Mucosa of rectum (tissue), 2 donors: Measurements from ENCODE around the gene TRIM13.

Experiments
- H3K27ac ChIP-seq, 2 donors: one replicate each; pipeline ENCODE4 v1.7.0; 2013; ENCODE audit warnings: inconsistent platforms in 2 of 2, low read depth in 2 of 2, low read length in 2 of 2
- H3K27me3 ChIP-seq, 2 donors: one replicate each; pipeline ENCODE4 v1.7.0; 2013; ENCODE audit warnings: low read length in 2 of 2; ENCODE audit not compliant: control insufficient read depth in 2 of 2, insufficient read depth in 2 of 2
- H3K36me3 ChIP-seq, 2 donors: one replicate each; pipeline ENCODE4 v1.7.0; 2013; ENCODE audit warnings: low read length in 2 of 2; ENCODE audit not compliant: control insufficient read depth in 2 of 2, insufficient read depth in 2 of 2
- H3K4me1 ChIP-seq, 2 donors: one replicate each; pipeline ENCODE4 v1.7.0; 2013; ENCODE audit warnings: low read length in 2 of 2, mild to moderate bottlenecking in 1 of 2; ENCODE audit not compliant: control insufficient read depth in 2 of 2, insufficient read depth in 2 of 2
- H3K4me3 ChIP-seq, 2 donors: one replicate each; pipeline ENCODE4 v1.7.0; 2013; ENCODE audit warnings: low read length in 2 of 2
- H3K9ac ChIP-seq, 2 donors: one replicate each; pipeline ENCODE4 v1.7.0; 2013; ENCODE audit warnings: low read length in 2 of 2, low read depth in 1 of 2, mild to moderate bottlenecking in 1 of 2
- H3K9me3 ChIP-seq, 2 donors: one replicate each; pipeline ENCODE4 v1.7.0; 2013; ENCODE audit warnings: low read length in 2 of 2; ENCODE audit not compliant: control insufficient read depth in 2 of 2
- donor health status: healthy.
- donor health status: Normal muscosa, but diverticular disease.

The TRIM13 gene

DNA sequence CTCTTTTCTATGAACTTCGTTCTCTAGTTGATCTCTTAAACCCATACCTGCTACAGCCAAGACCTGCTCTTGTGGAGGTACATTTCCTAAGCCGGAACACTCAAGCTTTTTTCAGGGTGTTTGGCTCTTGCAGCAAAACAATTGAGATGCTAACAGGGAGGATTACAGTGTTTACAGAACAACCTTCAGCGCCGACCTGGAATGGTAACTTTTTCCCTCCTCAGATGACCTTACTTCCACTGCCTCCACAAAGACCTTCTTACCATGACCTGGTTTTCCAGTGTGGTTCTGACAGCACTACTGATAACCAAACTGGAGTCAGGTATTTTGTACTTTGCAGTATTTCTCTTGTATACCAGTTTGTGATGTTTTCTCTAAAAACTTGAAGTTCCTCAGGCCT, 18.9 kb downstream of the TRIM13 start:
- Histone ChIP-seq H3K27ac (no peak overlapping the region), H3K9me3 (no peaks in the 10 kb centered on the region), H3K4me3 (no peak overlapping the region), H3K36me3 (peaks cover 26% of the 10 kb centered on the region in 2 donors), H3K9ac (no peak overlapping the region), H3K4me1 (peaks cover 4 to 6% of the 10 kb centered on the region in 2 donors), H3K27me3 (no peaks in the 10 kb centered on the region)

DNA sequence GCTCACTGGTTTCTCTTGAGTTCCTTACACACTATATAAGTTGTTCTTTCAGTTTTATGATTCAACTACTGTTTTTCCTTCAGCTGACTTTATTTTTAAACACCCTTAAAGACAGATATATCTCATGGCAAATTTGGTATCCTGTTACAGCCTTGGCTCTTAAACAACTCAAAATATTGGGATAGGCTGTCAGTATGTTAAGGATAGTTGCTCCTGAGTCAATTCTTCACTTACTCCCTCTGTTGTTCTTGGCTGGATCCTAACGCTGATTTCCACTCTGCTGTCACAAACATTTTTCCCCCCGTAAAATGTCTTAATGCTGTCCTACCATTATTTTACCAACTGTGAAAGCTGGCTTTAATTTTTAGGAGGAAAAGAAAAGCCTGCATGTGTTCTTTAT, 19.6 kb downstream of the TRIM13 start:
- no peaks in the 10 kb centered on the region for H3K27me3 ChIP-seq
- no peaks in the 10 kb centered on the region for H3K9me3 ChIP-seq
- H3K9ac ChIP-seq = no peak overlapping the region
- H3K4me3 ChIP-seq = no peak overlapping the region
- H3K36me3 ChIP-seq = peaks cover 21% of the 10 kb centered on the region in 2 donors
- peaks cover 4 to 6% of the 10 kb centered on the region in 2 donors for H3K4me1 ChIP-seq
- H3K27ac ChIP-seq = no peak overlapping the region

- H3K9ac ChIP-seq = no peak overlapping the region
- H3K27ac ChIP-seq = no peak overlapping the region
- peaks cover 4 to 6% of the 10 kb centered on the region in 2 donors for H3K4me1 ChIP-seq
- H3K9me3 ChIP-seq = no peaks in the 10 kb centered on the region
- H3K36me3 ChIP-seq = peaks cover 8% of the 10 kb centered on the region in 2 donors
- H3K4me3 ChIP-seq = no peak overlapping the region
- no peaks in the 10 kb centered on the region for H3K27me3 ChIP-seq
Observed at GRCh38 chr13:50017819-50018218, 21.0 kb downstream of the TRIM13 start.

DNA sequence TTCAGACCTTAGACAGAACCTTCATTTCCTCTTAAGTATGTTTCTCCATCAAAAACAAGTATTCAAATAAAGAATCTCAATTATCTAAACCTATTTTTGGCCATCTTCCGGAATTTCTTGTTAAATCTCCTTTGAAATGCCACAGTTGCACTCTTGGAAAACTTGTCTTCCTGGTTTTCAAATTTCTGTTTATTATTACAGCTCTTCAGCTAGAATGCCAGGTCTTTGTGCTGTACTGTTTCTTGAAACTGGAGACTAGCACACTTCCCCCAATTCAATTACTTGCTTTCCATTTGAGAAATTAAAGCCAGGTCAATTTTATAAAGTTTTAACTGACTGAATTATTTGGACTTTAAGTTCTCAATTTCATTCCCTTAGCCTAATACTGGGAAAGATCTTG, 28.6 kb downstream of the TRIM13 start:
- Histone ChIP-seq H3K4me1 (no peaks in the 10 kb centered on the region), H3K4me3 (no peak overlapping the region), H3K36me3 (peaks cover under 1 to 5% of the 10 kb centered on the region in 2 donors), H3K9me3 (no peaks in the 10 kb centered on the region), H3K27me3 (no peaks in the 10 kb centered on the region), H3K9ac (no peak overlapping the region), H3K27ac (no peak overlapping the region)

GRCh38 chr13:50026788-50027473, 30.1 kb downstream of the TRIM13 start:
- Histone ChIP-seq H3K9ac (no peak overlapping the region), H3K4me1 (no peaks in the 10 kb centered on the region), H3K27me3 (no peaks in the 10 kb centered on the region), H3K4me3 (no peak overlapping the region), H3K27ac (no peak overlapping the region), H3K9me3 (no peaks in the 10 kb centered on the region), H3K36me3 (peaks cover 0 to 3% of the 10 kb centered on the region in 2 donors)

DNA sequence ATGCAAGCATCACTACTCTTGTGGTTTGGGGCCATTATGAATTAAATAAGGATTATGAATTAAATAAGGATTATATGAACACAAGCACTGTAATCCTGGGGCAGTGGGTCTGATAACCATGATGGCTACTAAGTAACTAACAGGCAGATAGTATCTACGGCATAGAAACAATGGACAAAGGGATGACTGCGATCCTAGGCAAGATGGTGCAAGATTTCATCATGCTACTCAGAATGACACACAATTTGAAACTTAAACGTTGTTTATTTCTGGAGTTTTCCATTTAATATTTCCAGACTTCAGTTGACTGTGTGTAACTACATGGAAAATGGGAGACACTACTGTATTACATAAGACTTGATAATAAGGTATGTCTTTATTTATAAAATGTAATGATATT, 33.5 kb downstream of the TRIM13 start:
- Histone ChIP-seq H3K9me3 (no peaks in the 10 kb centered on the region), H3K36me3 (no peaks in the 10 kb centered on the region), H3K4me3 (no peak overlapping the region), H3K27me3 (no peaks in the 10 kb centered on the region), H3K9ac (no peak overlapping the region), H3K27ac (no peak overlapping the region), H3K4me1 (no peaks in the 10 kb centered on the region)

GRCh38 chr13:50033725-50034124, 36.9 kb downstream of the TRIM13 start:
- Histone ChIP-seq H3K4me1 (no peaks in the 10 kb centered on the region), H3K27me3 (no peaks in the 10 kb centered on the region), H3K27ac (no peak overlapping the region), H3K36me3 (no peaks in the 10 kb centered on the region), H3K9ac (no peak overlapping the region), H3K9me3 (no peaks in the 10 kb centered on the region), H3K4me3 (no peak overlapping the region)

DNA sequence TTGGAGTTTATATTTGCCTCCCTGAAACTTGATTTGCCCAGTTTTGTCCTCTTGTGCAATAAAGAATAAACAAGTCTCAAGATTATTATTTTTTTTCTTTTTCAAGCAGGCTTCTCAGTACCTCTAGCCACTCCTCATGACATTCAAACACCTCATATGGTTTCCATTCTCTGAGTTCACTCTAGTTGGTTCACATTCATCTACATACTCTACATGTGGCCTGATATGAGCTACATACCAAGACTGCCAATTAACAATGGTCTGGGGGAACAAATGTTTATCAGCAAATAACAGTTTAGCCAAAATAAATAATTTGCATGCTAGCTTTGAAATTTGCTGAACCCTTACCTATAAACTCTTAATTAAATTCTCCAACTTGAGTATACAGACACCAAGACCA, 40.9 kb downstream of the TRIM13 start:
- H3K9me3 ChIP-seq = no peaks in the 10 kb centered on the region
- H3K9ac ChIP-seq = no peak overlapping the region
- no peak overlapping the region for H3K4me3 ChIP-seq
- H3K36me3 ChIP-seq = peaks cover 0 to 3% of the 10 kb centered on the region in 2 donors
- H3K27ac ChIP-seq = no peak overlapping the region
- H3K27me3 ChIP-seq = no peaks in the 10 kb centered on the region
- H3K4me1 ChIP-seq = no peaks in the 10 kb centered on the region

GRCh38 chr13:50038266-50038665, 41.4 kb downstream of the TRIM13 start:
- no peaks in the 10 kb centered on the region for H3K27me3 ChIP-seq
- no peaks in the 10 kb centered on the region for H3K9me3 ChIP-seq
- H3K36me3 ChIP-seq = peaks cover 0 to 3% of the 10 kb centered on the region in 2 donors
- H3K4me3 ChIP-seq = no peak overlapping the region
- H3K27ac ChIP-seq = no peak overlapping the region
- H3K9ac ChIP-seq = no peak overlapping the region
- H3K4me1 ChIP-seq = no peaks in the 10 kb centered on the region

DNA sequence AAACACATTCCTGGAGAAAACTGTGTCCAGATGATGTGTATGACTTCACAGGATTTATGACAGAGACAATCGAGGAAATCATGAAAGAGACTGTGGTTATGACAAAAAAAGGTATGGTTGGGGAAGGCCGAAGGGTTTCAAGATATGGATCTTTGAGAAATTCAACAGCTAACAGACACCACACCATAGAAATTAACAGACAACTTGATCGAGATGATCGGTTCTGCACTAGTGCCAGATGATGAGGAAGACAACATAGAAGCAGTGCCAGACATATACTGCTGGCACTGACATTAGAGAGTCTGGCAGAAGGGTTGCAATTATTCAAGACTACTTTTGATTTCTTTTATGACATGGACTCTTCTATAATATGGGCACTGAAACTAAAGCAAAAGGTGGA, 55.6 kb downstream of the TRIM13 start:
- H3K4me1 ChIP-seq = no peaks in the 10 kb centered on the region
- H3K27ac ChIP-seq = no peak overlapping the region
- H3K4me3 ChIP-seq = no peak overlapping the region
- no peak overlapping the region for H3K9ac ChIP-seq
- no peaks in the 10 kb centered on the region for H3K36me3 ChIP-seq
- H3K27me3 ChIP-seq = no peaks in the 10 kb centered on the region
- H3K9me3 ChIP-seq = no peaks in the 10 kb centered on the region
